ENCODE results near the gene PLAC9. TPM values are rescaled to one million over a fixed set of nuclear protein-coding genes. Genes with fewer than 3 reads are reported as not detected.
"Not testable (repeated sequence)": the region's sequence is repeated elsewhere in the genome, so short reads cannot be mapped to it uniquely, and the experiment has no call there.

PLAC9 gene
- total RNA-seq, 2 donors from 2014 or later: 42.7 to 123 TPM

DNA sequence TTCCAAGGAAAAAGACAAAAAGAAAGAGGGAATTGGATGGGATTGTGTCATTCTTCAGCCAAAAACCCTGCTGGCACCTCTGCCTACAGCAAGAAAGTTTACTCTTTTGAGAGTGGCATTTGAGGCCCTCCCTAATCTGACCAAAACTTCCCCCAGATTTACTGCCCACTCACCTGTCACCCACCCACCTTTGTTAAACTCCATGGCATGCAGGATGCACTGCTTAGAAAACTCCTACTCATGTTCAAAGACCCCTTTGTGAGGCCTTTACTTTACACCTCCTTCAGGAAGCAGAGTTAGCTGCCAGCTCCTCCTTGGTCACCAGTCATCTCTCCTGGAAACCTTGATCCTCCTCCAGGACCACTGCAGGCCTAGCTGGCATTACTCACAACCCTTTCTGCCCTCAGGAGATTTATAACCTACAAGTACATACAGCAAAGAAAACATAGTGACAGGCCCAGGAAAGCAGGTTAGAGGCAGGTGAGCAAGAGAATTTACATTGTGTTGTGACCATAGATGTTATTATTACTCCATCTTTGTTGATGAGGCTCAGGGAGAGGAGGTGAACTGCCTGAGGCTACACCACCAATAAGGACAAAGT, 10.3 kb upstream of the PLAC9 start:
- Histone ChIP-seq H3K27me3 (replicated peaks; ENCODE audit: insufficient read depth) (no peaks in the 10 kb centered on the region), H3K4me1 (ENCODE audit: control insufficient read depth in 1 of 2, low read depth in 2 of 2) (no peaks in the 10 kb centered on the region), H3K27ac (no peak overlapping the region), H3K9me3 (no peaks in the 10 kb centered on the region), H3K4me3 (no peak overlapping the region), H3K36me3 (no peaks in the 10 kb centered on the region)
- TF ChIP-seq, protein P1, sequence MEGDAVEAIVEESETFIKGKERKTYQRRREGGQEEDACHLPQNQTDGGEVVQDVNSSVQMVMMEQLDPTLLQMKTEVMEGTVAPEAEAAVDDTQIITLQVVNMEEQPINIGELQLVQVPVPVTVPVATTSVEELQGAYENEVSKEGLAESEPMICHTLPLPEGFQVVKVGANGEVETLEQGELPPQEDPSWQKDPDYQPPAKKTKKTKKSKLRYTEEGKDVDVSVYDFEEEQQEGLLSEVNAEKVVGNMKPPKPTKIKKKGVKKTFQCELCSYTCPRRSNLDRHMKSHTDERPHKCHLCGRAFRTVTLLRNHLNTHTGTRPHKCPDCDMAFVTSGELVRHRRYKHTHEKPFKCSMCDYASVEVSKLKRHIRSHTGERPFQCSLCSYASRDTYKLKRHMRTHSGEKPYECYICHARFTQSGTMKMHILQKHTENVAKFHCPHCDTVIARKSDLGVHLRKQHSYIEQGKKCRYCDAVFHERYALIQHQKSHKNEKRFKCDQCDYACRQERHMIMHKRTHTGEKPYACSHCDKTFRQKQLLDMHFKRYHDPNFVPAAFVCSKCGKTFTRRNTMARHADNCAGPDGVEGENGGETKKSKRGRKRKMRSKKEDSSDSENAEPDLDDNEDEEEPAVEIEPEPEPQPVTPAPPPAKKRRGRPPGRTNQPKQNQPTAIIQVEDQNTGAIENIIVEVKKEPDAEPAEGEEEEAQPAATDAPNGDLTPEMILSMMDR (IDR thresholded peaks at IDR 0.05): no peak
- DNase-seq (ENCODE audit: low spot score): no peak
- no peak for ATAC-seq (ENCODE audit: insufficient number of reproducible peaks, low FRiP score, low read depth)

DNA sequence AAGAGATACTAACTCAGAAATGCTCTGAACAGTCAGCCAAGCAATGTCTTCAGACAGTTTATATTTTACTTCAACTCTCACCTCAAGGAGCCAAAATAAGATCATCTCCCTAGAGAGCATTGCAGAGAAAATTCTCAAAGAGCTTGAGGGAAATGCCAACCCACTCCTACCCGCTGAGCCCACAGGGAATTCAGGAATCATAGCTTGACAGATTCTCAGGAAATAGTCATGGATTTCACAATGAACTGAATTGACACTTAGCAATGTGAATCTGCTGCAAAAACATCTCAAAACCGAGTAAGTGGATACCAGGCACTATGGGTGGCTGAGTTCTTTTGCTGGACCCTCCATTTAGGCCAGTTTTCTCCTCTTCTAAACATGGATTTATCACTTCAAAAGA, 9.8 kb upstream of the PLAC9 start:
- TF ChIP-seq, protein P1 (IDR thresholded peaks at IDR 0.05): no peak
- H3K9me3 ChIP-seq: no peaks in the 10 kb centered on the region
- no peak overlapping the region for H3K27ac ChIP-seq
- no peak overlapping the region for H3K4me3 ChIP-seq
- no peaks in the 10 kb centered on the region for H3K36me3 ChIP-seq
- ATAC-seq (ENCODE audit: insufficient number of reproducible peaks, low FRiP score, low read depth) (no peak), DNase-seq (ENCODE audit: low spot score) (no peak)
- no peaks in the 10 kb centered on the region for H3K27me3 ChIP-seq (replicated peaks; ENCODE audit: insufficient read depth)
- H3K4me1 ChIP-seq (ENCODE audit: control insufficient read depth in 1 of 2, low read depth in 2 of 2): no peaks in the 10 kb centered on the region

DNA sequence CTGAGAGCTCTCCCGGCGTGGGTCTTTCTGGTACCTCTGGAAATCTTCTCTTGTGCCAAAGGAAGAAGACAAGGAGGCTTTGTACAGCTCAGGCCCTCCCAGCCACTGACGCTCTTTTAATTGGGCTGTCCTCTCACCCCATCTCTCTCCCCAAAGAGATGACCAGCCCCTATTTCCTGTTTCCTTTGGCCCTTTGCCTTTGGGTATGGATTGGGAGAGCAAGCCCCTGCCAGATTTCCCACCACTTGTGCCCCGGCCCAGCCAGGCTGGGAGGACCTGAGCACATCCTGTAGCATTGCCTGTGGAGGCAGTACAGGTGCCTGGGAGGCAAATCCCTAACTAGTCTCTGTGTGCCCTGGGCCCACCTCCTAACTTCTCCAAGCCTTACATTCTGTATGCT, 5.7 kb upstream of the PLAC9 start:
- H3K27me3 ChIP-seq (replicated peaks; ENCODE audit: insufficient read depth): no peaks in the 10 kb centered on the region
- no peak for ATAC-seq (ENCODE audit: insufficient number of reproducible peaks, low FRiP score, low read depth)
- H3K27ac ChIP-seq: no peak overlapping the region
- H3K4me3 ChIP-seq: no peak overlapping the region
- H3K4me1 ChIP-seq (ENCODE audit: control insufficient read depth in 1 of 2, low read depth in 2 of 2): no peaks in the 10 kb centered on the region
- no peaks in the 10 kb centered on the region for H3K9me3 ChIP-seq
- no peak for DNase-seq (ENCODE audit: low spot score)
- no peaks in the 10 kb centered on the region for H3K36me3 ChIP-seq
- TF ChIP-seq, protein P1 (IDR thresholded peaks at IDR 0.05): no peak

DNA sequence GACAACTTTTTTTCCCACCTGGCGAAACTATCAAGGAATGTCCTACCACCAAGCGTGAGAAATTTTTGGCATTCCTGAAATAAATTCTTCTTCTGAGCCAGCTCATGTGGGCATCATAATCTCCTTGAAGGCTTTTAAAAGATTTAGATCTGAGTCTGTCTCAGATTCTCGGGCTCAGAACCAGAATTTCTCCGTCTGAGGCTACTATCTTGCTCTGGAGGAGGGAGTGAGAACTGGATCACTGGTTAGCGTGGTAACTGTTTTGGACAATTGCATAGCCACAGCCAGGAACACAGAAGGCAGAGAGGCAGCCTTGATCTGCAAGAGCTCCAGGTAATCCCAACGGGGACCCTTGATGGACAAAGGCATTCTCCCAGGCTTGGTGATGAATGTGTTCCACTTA, 1.0 kb upstream of the PLAC9 start:
- no peak for ATAC-seq (ENCODE audit: insufficient number of reproducible peaks, low FRiP score, low read depth)
- no peaks in the 10 kb centered on the region for H3K27me3 ChIP-seq (replicated peaks; ENCODE audit: insufficient read depth)
- H3K9me3 ChIP-seq: no peaks in the 10 kb centered on the region
- no peak overlapping the region for H3K27ac ChIP-seq
- DNase-seq (ENCODE audit: low spot score): no peak
- TF ChIP-seq, protein P1 (IDR thresholded peaks at IDR 0.05): no peak
- no peak overlapping the region for H3K4me3 ChIP-seq
- no peaks in the 10 kb centered on the region for H3K36me3 ChIP-seq
- peaks cover 3 to 25% of the 10 kb centered on the region in 2 donors for H3K4me1 ChIP-seq (ENCODE audit: control insufficient read depth in 1 of 2, low read depth in 2 of 2)

DNA sequence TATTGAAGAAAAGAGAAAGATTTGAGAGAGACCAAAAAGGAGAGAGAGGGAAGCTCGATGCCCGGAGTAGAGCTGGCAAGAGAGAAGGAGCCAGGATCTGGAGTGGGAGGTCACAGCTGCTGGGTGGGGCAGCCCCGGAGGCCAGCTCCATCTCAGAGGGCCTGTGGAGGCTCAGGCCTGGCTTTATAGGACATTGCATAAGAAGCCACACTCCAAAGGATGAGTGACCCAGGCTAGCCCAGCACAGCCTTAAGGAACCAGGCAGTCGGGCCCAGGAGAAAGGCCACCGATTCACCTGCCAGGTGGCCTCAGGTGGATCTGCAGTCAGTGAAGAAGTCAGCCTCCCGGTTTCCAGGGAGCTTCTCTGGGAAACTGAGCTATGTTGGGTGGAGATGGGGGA, 676 bp downstream of the PLAC9 start:
- no peaks in the 10 kb centered on the region for H3K27me3 ChIP-seq (replicated peaks; ENCODE audit: insufficient read depth)
- no peaks in the 10 kb centered on the region for H3K9me3 ChIP-seq
- peaks cover 3 to 35% of the 10 kb centered on the region in 2 donors for H3K4me1 ChIP-seq (ENCODE audit: control insufficient read depth in 1 of 2, low read depth in 2 of 2)
- peak overlapping the region; percentile 82 for H3K4me3 ChIP-seq
- H3K36me3 ChIP-seq: no peaks in the 10 kb centered on the region
- ATAC-seq (ENCODE audit: insufficient number of reproducible peaks, low FRiP score, low read depth): no peak
- H3K27ac ChIP-seq: peak overlapping the region; percentile 44 to 61
- DNase-seq (ENCODE audit: low spot score): no peak
- TF ChIP-seq, protein P1 (IDR thresholded peaks at IDR 0.05): no peak

DNA sequence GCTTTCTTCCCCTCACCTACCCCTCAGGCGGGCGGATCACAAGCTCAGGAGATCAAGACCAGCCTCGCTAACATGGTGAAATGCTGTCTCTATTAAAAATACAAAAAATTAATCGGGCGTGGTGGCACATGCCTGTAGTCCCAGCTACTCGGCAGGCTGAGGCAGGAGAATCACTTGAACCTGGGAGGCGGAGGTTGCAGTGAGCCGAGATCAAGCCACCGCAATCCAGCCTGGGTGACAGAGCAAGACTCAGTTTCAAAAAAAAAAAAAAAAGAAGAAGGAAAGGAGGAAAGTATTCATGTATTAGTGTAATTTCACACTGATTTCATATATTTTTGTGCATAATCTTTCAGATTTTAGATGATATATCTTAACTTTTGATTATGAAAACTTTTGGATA, 1.2 kb downstream of the PLAC9 start:
- peaks cover 3 to 35% of the 10 kb centered on the region in 2 donors for H3K4me1 ChIP-seq (ENCODE audit: control insufficient read depth in 1 of 2, low read depth in 2 of 2)
- not testable (repeated sequence) for H3K27me3 ChIP-seq (replicated peaks; ENCODE audit: insufficient read depth)

More for the DNA sequence above, 1.2 kb downstream of the PLAC9 start:
- ATAC-seq (ENCODE audit: insufficient number of reproducible peaks, low FRiP score, low read depth); H3K9me3 ChIP-seq; H3K36me3 ChIP-seq; DNase-seq (ENCODE audit: low spot score): not testable (repeated sequence)
- peak overlapping the region; percentile 44 to 61 for H3K27ac ChIP-seq
- peak overlapping the region; percentile 82 for H3K4me3 ChIP-seq

Data from thoracic aorta (tissue), 2 donors.